GM20000 (cell line): ENCODE results near the gene C16orf74.

Experiments used
- DNase-seq: peaks from one replicate; pipeline ENCODE4 v3.0.0; 2012; ENCODE audit warnings: low spot score
- TF ChIP-seq, protein P1 (sequence below): IDR thresholded peaks from 2 replicates; pipeline ENCODE4 v1.5.1; 2012; ENCODE audit warnings: mild to moderate bottlenecking, control low read depth; ENCODE audit errors: extremely low read depth, missing control alignments

The C16orf74 gene

GRCh38 chr16:85733839-85734170 is 17.1 kb downstream of the C16orf74 start:
- DNase-seq, result no peak
- TF ChIP-seq, protein P1, sequence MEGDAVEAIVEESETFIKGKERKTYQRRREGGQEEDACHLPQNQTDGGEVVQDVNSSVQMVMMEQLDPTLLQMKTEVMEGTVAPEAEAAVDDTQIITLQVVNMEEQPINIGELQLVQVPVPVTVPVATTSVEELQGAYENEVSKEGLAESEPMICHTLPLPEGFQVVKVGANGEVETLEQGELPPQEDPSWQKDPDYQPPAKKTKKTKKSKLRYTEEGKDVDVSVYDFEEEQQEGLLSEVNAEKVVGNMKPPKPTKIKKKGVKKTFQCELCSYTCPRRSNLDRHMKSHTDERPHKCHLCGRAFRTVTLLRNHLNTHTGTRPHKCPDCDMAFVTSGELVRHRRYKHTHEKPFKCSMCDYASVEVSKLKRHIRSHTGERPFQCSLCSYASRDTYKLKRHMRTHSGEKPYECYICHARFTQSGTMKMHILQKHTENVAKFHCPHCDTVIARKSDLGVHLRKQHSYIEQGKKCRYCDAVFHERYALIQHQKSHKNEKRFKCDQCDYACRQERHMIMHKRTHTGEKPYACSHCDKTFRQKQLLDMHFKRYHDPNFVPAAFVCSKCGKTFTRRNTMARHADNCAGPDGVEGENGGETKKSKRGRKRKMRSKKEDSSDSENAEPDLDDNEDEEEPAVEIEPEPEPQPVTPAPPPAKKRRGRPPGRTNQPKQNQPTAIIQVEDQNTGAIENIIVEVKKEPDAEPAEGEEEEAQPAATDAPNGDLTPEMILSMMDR, result no peak

GRCh38 chr16:85733155-85733838 is 17.6 kb downstream of the C16orf74 start:
- TF ChIP-seq, protein P1, result no peak
- no peak for DNase-seq

DNA sequence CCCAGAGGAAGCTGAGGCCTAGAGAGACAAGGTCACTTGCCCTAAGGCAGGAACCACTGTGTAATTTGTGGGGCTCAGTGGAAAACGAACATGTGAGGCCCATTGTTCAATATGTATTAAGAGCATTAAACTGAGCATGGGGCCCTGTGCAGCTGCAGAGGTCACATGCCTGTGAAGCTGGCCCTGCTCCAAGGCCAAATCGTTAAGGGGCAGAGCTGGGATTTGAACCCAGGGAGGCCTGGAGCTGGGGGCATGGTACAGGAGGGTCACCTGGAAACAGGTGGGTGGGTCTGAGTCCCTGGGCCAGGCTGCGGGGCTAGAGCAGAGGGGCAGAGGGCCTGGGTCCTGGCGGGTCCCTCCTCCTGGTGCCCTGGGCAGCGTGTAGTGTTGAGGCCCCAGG is 19.7 kb downstream of the C16orf74 start:
- TF ChIP-seq, protein P1, result no peak
- no peak for DNase-seq

DNA sequence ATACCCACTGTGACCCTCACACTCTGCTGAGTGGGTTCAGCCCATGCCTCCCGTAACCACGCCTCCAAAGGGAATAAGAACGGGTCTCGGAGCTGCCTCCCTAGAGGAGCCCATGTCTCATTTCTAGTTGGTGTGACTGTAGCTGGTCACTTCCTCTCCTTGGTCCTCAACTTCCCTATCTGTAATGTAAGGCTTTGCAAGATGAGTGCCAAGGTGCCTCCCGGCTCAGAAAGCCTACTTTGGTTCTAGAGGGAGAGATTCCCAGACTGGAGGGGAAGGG is 20.8 kb downstream of the C16orf74 start:
- no peak for DNase-seq
- TF ChIP-seq, protein P1, result no peak

DNA sequence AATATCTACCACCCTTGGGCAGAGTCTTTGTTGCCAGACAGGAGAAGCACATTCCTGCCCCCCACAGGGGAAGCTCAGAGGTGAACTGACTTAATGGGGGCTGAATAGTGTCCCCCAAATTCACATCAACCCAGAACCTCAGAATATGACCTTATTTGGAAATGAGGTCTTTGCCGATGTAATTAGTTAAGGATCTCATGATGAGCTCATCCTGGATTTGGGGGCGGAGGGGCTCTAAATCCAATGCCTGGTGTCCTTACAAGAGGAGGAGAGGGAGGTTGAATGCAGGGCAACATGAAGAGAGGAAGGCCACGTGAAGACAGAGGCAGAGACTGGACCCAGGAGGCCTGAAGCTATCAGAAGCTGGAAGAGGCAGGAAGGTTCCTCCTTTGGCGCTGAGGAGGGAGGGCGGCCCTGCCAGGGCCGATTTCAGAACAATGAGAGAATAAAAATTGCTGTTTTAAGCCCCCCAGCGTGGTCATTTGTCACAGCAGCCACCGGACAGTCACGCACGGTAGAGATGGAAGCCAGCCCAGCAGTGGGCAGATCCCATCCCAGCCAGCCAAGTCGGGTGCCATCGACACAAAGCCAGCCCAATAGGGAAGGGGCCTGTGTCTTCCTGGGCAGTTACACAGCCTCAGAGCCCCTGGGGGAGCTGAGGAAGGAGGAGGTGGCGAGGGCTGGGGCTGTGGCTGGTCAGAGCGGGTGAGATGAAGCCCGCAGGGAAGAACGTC is 21.3 kb downstream of the C16orf74 start:
- no peak for DNase-seq

DNA sequence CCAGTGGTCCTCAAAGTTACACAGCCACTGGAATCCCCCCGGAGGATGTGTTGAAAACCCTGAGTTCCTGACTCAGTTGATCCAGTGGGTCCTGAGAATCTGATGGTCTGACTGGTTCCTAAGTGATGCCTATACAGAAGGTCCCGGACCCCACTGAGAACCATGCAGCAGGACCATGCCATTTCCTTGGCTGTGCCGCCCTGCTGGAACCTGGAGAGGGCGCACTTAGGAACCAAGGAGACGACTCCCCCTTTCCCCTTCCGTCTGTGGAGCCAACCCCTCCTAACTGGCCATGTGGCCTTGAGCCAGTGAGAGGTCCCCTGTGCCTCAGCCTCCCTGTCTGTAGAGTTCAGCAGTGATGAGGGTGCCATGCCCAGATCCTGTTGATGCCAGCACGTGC is 22.0 kb downstream of the C16orf74 start:
- TF ChIP-seq, protein P1, result peak; percentile 20
- no peak for DNase-seq

More for the DNA sequence above, 21.3 kb downstream of the C16orf74 start:
- TF ChIP-seq, protein P1, result no peak

DNA sequence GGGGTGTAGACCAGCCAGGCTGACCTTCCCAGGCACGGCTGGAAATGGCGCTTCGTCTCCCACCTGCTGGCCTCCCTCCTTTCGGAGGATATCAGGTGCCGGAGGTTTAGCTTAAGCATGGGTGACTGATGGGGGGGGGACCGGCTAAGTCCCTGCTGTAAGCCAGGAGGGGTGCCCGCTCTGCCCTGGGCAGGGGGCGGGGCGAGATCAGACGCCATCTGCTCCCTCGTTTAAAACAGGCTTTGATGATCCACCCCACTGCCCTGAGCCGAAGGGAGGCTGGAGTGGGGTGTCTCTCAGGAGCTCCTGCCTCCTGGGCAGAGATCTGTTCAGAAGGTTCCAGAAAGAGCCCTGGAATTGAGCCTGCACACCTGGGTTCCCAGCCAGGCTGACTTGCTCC is 26.0 kb downstream of the C16orf74 start:
- DNase-seq, result no peak
- TF ChIP-seq, protein P1, result no peak
